ENCODE measurements around the gene CNR2.

The CNR2 gene

DNA sequence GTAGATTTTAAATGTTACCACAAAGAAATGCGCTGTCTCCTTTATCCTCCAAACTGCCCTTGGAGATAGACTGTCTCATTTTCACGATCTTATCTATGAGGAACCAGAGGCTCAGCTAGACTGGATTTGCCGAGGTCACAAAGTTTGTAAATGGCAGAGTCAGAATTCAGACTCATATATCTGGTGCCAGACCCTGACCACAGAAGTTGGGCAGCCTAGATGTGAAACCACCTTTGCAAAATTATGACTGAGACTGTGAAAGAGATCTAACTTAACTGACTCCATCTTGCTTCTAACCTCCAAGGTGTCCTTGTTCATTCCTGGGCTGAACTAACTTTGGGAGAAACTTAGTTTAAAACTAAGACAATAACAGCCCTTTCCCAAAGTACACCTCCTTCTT lies 14.1 kb downstream of the CNR2 start:
- no peak overlapping the region for H3K4me3 ChIP-seq (ENCODE audit: low read depth, low read length)
- TF ChIP-seq, protein P1, sequence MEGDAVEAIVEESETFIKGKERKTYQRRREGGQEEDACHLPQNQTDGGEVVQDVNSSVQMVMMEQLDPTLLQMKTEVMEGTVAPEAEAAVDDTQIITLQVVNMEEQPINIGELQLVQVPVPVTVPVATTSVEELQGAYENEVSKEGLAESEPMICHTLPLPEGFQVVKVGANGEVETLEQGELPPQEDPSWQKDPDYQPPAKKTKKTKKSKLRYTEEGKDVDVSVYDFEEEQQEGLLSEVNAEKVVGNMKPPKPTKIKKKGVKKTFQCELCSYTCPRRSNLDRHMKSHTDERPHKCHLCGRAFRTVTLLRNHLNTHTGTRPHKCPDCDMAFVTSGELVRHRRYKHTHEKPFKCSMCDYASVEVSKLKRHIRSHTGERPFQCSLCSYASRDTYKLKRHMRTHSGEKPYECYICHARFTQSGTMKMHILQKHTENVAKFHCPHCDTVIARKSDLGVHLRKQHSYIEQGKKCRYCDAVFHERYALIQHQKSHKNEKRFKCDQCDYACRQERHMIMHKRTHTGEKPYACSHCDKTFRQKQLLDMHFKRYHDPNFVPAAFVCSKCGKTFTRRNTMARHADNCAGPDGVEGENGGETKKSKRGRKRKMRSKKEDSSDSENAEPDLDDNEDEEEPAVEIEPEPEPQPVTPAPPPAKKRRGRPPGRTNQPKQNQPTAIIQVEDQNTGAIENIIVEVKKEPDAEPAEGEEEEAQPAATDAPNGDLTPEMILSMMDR (IDR thresholded peaks at IDR 0.05; ENCODE audit: insufficient read depth, low read depth, low read length, missing control alignments) = no peak
- peak; percentile 71 for DNase-seq (ENCODE audit: low read depth)

DNA sequence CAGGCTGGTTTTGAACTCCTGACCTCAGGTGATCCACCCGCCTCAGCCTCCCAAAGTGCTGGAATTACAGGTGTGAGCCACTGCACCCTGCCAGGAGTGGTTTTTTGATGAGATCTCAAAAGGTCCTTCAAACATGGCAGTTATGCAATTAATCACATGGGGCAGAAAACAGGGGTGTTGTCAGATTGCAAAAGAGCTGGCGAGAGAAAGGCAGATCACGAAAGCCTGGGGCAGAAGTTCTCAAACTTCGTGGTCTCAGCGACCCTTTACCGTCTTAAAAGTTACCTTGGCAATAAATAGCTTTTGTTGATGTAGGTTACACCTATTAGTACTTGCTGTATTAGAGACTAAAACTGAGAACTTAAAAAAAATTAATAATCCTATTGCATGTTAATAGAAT lies 16.1 kb downstream of the CNR2 start:
- TF ChIP-seq, protein P1 (IDR thresholded peaks at IDR 0.05; ENCODE audit: insufficient read depth, low read depth, low read length, missing control alignments) = no peak
- peak; percentile 71 for DNase-seq (ENCODE audit: low read depth)
- no peak overlapping the region for H3K4me3 ChIP-seq (ENCODE audit: low read depth, low read length)

DNA sequence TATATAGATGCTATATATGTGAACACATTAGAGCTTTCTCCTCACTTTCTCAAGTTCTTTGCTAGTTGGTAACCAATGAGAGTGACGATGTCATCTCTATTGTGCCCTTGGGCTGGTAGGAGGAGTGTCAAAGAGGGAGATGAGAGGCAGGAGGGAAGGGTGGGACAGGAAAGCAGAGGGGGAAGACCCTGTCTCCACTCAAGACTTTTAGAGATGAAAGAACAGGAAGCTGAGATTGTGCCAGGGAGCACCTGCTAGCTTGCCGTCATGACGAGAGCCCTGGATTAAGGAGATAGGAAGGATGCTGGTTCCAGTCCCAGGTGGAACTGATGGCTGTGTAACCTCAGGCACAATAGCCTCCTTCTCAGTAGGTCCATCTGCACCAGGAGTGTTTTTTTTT lies 16.7 kb downstream of the CNR2 start:
- TF ChIP-seq, protein P1 (IDR thresholded peaks at IDR 0.05; ENCODE audit: insufficient read depth, low read depth, low read length, missing control alignments) = no peak
- DNase-seq (ENCODE audit: low read depth) = peak; percentile 42
- H3K4me3 ChIP-seq (ENCODE audit: low read depth, low read length) = no peak overlapping the region

DNA sequence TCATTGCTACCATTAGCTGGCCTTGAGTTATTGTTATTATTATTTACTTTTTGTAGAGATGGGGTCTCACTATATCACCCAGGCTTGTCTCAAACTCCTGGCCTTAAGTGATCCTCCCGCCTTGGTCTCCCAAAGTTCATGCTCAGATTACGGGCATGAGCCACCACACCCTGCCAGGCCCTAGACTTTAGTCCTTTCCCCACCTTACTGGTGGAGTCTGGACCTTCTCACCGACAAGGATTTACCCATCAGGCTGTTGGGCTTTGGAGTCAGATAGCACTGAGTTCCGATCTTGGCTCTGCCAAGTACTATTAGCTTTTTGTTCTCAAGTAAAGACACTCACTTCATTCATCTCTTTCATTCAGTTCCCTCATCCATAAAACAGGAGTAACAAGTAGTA lies 17.2 kb downstream of the CNR2 start:
- TF ChIP-seq, protein P1 (IDR thresholded peaks at IDR 0.05; ENCODE audit: insufficient read depth, low read depth, low read length, missing control alignments) = no peak
- no peak overlapping the region for H3K4me3 ChIP-seq (ENCODE audit: low read depth, low read length)
- no peak for DNase-seq (ENCODE audit: low read depth)

DNA sequence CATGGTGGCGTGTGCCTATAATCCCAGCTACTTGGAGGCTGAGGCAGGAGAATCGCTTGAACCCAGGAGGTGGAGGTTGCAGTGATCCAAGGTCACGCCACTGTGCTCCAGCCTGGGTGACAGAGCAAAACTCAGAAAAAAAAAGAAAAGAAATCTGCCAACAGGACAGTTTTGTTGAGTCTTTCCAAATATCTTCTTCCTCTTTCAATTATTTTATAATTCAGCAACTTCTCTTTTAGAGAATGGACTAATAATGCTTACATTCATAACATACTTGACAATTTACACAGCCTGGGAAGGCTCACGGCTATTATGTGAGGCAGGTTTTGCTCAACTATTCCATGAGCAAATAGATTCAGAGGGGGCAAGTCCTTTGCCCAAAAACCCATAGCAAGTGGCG lies 18.1 kb downstream of the CNR2 start:
- no peak for DNase-seq (ENCODE audit: low read depth)
- no peak overlapping the region for H3K4me3 ChIP-seq (ENCODE audit: low read depth, low read length)
- TF ChIP-seq, protein P1 (IDR thresholded peaks at IDR 0.05; ENCODE audit: insufficient read depth, low read depth, low read length, missing control alignments) = no peak

DNA sequence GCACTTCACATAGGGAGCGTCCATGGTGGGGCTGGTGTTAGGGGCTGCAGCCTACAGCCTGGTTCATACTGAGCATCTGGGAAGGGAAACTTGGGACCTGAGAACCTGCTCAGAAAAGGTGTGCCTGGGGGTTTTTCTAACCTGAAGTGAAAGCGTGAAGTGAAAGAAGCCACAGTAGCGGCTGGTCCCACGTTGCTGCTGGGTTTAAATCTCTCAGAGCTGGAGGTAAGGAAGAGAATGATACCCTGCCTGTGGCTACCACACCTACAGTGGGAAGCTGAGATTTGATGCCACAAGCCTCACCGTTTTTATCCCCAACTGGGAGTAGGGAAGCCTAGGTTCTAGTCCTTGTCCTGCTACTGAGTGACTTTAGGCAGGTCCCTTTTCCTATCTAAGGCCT lies 24.1 kb downstream of the CNR2 start:
- DNase-seq (ENCODE audit: low read depth) = peak; percentile 80
- peak overlapping the region; percentile 49 for H3K4me3 ChIP-seq (ENCODE audit: low read depth, low read length)
- TF ChIP-seq, protein P1 (IDR thresholded peaks at IDR 0.05; ENCODE audit: insufficient read depth, low read depth, low read length, missing control alignments) = no peak

DNA sequence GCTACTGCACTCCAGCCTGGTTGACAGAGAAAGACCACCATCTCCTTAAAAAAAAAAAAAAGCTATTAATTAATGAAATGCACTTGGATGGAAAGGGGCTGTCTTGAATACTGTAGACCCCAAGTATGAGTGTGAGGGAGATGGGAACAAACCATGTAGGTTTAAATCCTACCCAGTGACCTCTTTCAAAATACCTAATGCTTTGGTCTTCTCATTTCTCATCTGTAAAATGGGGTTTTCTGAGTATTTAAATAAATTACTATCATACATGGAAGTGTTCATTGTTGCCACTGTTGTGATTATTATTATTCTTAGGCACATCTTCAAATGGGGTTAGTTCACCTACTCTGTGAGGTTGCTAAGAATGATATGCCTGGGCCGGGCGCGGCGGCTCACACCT lies 27.9 kb downstream of the CNR2 start:
- no peak for DNase-seq (ENCODE audit: low read depth)
- TF ChIP-seq, protein P1 (IDR thresholded peaks at IDR 0.05; ENCODE audit: insufficient read depth, low read depth, low read length, missing control alignments) = no peak
- H3K4me3 ChIP-seq (ENCODE audit: low read depth, low read length) = no peak overlapping the region
